ENCODE measurements around the gene AOPEP. TPM values are rescaled to one million over a fixed set of nuclear protein-coding genes. Genes with fewer than 3 reads are reported as not detected.

AOPEP gene
- total RNA-seq, 4 donors from 2014 or later, result 149 to 306 (median 193) TPM

GRCh38 chr9:94967482-94967881, 241.0 kb downstream of the AOPEP start:
- no peak overlapping the region for H3K27ac ChIP-seq
- DNase-seq (ENCODE audit: low spot score in 2 of 2), result no peak
- TF ChIP-seq EP300 (IDR thresholded peaks at IDR 0.05), result no peak
- TF ChIP-seq, protein P1, sequence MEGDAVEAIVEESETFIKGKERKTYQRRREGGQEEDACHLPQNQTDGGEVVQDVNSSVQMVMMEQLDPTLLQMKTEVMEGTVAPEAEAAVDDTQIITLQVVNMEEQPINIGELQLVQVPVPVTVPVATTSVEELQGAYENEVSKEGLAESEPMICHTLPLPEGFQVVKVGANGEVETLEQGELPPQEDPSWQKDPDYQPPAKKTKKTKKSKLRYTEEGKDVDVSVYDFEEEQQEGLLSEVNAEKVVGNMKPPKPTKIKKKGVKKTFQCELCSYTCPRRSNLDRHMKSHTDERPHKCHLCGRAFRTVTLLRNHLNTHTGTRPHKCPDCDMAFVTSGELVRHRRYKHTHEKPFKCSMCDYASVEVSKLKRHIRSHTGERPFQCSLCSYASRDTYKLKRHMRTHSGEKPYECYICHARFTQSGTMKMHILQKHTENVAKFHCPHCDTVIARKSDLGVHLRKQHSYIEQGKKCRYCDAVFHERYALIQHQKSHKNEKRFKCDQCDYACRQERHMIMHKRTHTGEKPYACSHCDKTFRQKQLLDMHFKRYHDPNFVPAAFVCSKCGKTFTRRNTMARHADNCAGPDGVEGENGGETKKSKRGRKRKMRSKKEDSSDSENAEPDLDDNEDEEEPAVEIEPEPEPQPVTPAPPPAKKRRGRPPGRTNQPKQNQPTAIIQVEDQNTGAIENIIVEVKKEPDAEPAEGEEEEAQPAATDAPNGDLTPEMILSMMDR (IDR thresholded peaks at IDR 0.05), result no peak
- TF ChIP-seq POLR2A (IDR thresholded peaks at IDR 0.05), result no peak
- TF ChIP-seq POLR2AphosphoS5 (IDR thresholded peaks at IDR 0.05), result no peak
- H3K36me3 ChIP-seq, result peaks cover 4% of the 10 kb centered on the region
- no peaks in the 10 kb centered on the region for H3K27me3 ChIP-seq
- H3K4me3 ChIP-seq, result no peak overlapping the region
- H3K9me3 ChIP-seq, result no peaks in the 10 kb centered on the region
- 94% methylated on average over 1 of the region's 1 CpG for WGBS
- no peaks in the 10 kb centered on the region for H3K4me1 ChIP-seq

DNA sequence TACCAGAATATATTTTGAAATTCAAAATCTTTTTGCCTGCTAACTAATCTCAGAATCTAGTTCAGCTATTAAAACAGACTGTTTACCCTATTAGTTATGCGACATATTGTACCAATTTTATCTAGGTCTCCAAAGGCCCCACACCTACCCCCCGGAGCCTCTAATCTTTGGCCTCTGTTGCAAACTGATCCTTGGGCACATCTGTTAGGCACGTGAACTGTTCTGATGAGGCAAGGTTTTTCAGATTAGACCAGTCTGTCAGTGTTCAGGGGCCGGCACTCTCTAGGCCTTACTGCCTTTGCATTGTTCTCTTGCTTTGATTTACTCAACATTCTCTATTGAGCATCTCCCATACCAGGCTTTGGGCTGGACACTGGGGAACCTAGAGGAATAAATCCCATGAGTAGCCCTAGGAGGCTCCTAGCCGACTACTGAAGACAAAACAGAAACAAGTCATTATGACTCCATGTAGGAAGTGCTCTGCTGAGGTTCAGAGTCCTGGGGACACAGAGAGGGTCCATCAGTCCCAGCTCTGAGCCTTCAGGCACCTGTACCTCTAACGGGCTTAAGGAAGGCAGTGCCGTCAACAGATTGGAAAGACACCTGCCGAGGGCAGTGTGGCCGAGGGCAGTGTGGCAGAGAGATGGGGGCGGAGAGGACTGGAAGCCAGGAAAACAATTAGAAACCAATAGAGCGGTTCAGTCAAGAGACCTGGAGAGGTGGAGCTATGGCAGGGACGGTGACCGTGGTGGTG, 245.1 kb downstream of the AOPEP start:
- Histone ChIP-seq H3K4me3 (no peak overlapping the region), H3K4me1 (peaks cover 7% of the 10 kb centered on the region), H3K27ac (no peak overlapping the region), H3K9me3 (no peaks in the 10 kb centered on the region), H3K36me3 (peaks cover 4% of the 10 kb centered on the region), H3K27me3 (no peaks in the 10 kb centered on the region)
- 89% methylated on average over 13 of the region's 13 CpGs for WGBS
- DNase-seq (ENCODE audit: low spot score in 2 of 2), result no peak
- TF ChIP-seq POLR2A (IDR thresholded peaks at IDR 0.05) (no peak), EP300 (IDR thresholded peaks at IDR 0.05) (no peak), POLR2AphosphoS5 (IDR thresholded peaks at IDR 0.05) (no peak)
- TF ChIP-seq, protein P1 (IDR thresholded peaks at IDR 0.05), result no peak

GRCh38 chr9:94973451-94973941, 247.0 kb downstream of the AOPEP start:
- Histone ChIP-seq H3K27me3 (no peaks in the 10 kb centered on the region), H3K27ac (no peak overlapping the region), H3K4me3 (no peak overlapping the region), H3K4me1 (peaks cover 7% of the 10 kb centered on the region), H3K36me3 (peaks cover 2% of the 10 kb centered on the region), H3K9me3 (no peaks in the 10 kb centered on the region)
- no peak for TF ChIP-seq EP300 (IDR thresholded peaks at IDR 0.05)
- no peak for TF ChIP-seq POLR2A (IDR thresholded peaks at IDR 0.05)
- TF ChIP-seq POLR2AphosphoS5 (IDR thresholded peaks at IDR 0.05), result no peak
- TF ChIP-seq, protein P1 (IDR thresholded peaks at IDR 0.05), result no peak
- 70% methylated on average over 11 of the region's 11 CpGs for WGBS
- DNase-seq (ENCODE audit: low spot score in 2 of 2), result no peak

DNA sequence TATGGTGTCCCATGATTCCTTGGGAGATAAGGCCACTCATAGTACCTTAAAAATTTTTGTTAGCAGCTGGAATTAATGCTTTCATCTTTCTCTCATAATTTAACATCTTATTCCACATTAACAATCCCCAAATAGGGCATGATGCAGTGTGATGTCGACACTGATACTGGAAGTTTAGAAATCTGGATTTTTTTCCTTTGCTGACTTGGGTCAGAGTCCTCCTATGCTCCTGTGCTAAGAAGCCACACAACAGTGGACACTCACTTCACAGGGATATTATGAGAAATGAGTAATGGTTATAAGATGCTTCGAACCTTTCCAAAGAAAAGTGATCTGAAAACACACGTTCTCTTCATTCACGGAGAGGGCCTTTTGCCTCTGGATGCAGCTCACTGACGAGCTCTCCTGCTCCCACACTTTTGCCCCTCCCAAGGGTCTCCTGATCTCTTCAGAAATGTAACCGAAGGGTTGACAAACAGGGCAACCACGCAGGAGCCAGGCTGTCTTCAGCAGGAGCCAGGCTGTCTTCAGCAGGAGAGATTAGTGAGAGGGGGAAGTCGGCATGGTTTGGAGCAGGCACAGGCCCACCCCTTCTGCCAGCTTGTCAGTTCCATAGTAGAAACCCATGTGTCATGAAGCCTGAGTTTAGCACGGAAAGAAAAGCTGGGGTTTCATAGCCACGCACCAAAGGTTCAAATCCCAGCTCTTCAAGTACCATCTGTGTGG, 247.8 kb downstream of the AOPEP start:
- TF ChIP-seq, protein P1 (IDR thresholded peaks at IDR 0.05), result no peak
- no peak for TF ChIP-seq POLR2A (IDR thresholded peaks at IDR 0.05)
- TF ChIP-seq EP300 (IDR thresholded peaks at IDR 0.05), result no peak
- no peak for TF ChIP-seq POLR2AphosphoS5 (IDR thresholded peaks at IDR 0.05)
- DNase-seq (ENCODE audit: low spot score in 2 of 2), result no peak
- no peaks in the 10 kb centered on the region for H3K27me3 ChIP-seq
- H3K4me1 ChIP-seq, result peaks cover 7% of the 10 kb centered on the region
- no peak overlapping the region for H3K27ac ChIP-seq
- 83% methylated on average over 10 of the region's 10 CpGs for WGBS
- no peaks in the 10 kb centered on the region for H3K9me3 ChIP-seq
- H3K4me3 ChIP-seq, result no peak overlapping the region
- no peaks in the 10 kb centered on the region for H3K36me3 ChIP-seq

DNA sequence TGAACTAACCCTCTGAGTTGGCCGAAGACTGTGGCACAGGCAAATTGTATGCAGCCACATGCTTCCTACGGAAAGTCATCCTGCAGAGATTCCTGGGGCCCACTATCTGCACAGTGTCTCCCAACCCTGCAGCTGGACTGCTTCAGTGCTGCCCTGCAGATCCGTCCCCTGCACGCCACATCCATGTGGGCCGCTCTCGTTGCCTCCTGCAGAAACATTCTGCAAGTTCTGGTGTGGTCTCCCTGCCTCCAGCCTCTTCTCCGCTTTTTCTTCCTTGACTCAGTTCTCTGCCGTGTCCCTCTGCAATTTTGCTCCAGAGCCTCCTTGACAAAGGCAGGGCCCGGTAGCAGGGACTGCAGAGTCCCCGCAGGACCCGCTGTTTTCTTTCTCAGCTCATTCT, 249.0 kb downstream of the AOPEP start:
- Histone ChIP-seq H3K36me3 (peaks cover 6% of the 10 kb centered on the region), H3K9me3 (no peaks in the 10 kb centered on the region), H3K27ac (no peak overlapping the region), H3K4me1 (peaks cover 7% of the 10 kb centered on the region), H3K4me3 (no peak overlapping the region), H3K27me3 (no peaks in the 10 kb centered on the region)
- 95% methylated on average over 10 of the region's 11 CpGs for WGBS
- DNase-seq (ENCODE audit: low spot score in 2 of 2), result no peak
- TF ChIP-seq POLR2AphosphoS5 (IDR thresholded peaks at IDR 0.05), result no peak
- TF ChIP-seq, protein P1 (IDR thresholded peaks at IDR 0.05), result no peak

Measured in suprapubic skin (tissue), 4 donors.